K562 (cell line): ENCODE results near the gene PPM1G. TPM values are rescaled to one million over a fixed set of nuclear protein-coding genes. Genes with fewer than 3 reads are reported as not detected.

Source experiments
- ATF2 ChIP-seq: sonication (generic); formaldehyde crosslinking; IDR thresholded peaks from 2 replicates; pipeline ENCODE4 v1.8.1; 2022; ENCODE audit warnings: missing genetic modification reagents
- BACH1 ChIP-seq: fragments of 200-800 bp; sonication (Bioruptor generic); IDR thresholded peaks from 2 replicates; pipeline ENCODE4 v1.6.1; 2016; ENCODE audit warnings: missing genetic modification characterization, missing compliant biosample characterization
- BRD9 ChIP-seq: fragments of 450-650 bp; IDR thresholded peaks from 2 replicates; pipeline ENCODE4 v1.6.1; 2018; ENCODE audit warnings: low read depth; ENCODE audit not compliant: partially characterized antibody
- FOXP1 ChIP-seq: sonication (generic); formaldehyde crosslinking; IDR thresholded peaks from 2 replicates; pipeline ENCODE4 v1.8.0; 2022; ENCODE audit warnings: mild to moderate bottlenecking, missing genetic modification reagents
- KLF16 ChIP-seq: IDR thresholded peaks from 2 replicates; pipeline ENCODE4 v1.6.1; 2016; ENCODE audit warnings: antibody characterized with exemption
- MLLT1 ChIP-seq, 2 experiments: fragments of 450-650 bp; IDR thresholded peaks; 2 replicates each; pipeline ENCODE4 v1.6.1; 2016
- RAD21 ChIP-seq, 2 experiments: fragments of 250-450 bp in 1 of 2; fragments of 450-650 bp in 1 of 2; sonication (Bioruptor Pico) in 1 of 2; formaldehyde crosslinking in 1 of 2; IDR thresholded peaks in 1 of 2; conservative IDR thresholded peaks in 1 of 2; 2 replicates each; pipeline versions ENCODE4 v1.4.0 to v1.8.0; 2020 to 2022; ENCODE audit warnings: mild to moderate bottlenecking in 2 of 2, moderate library complexity in 1 of 2
- SMC3 ChIP-seq: conservative IDR thresholded peaks from 2 replicates; pipeline ENCODE4 v1.6.1; 2011; ENCODE audit warnings: low read depth, low read length, improper control_type of control experiment; ENCODE audit not compliant: insufficient read depth
- TEAD2 ChIP-seq: fragments of 450-650 bp; IDR thresholded peaks from 2 replicates; pipeline ENCODE4 v1.6.1; 2016; ENCODE audit warnings: missing genetic modification characterization, control low read depth, missing compliant biosample characterization
- ZBTB40 ChIP-seq, 2 experiments: fragments of 450-650 bp in 1 of 2; sonication (generic) in 1 of 2; formaldehyde crosslinking in 1 of 2; IDR thresholded peaks; 2 replicates each; pipeline versions ENCODE4 v1.7.1 to v1.9.0; 2016 to 2022; ENCODE audit warnings: inconsistent platforms in 1 of 2, mild to moderate bottlenecking in 1 of 2, missing genetic modification reagents in 1 of 2
- ZFP91 ChIP-seq: sonication (generic); formaldehyde crosslinking; IDR thresholded peaks from 2 replicates; pipeline ENCODE4 v1.8.0; 2022; ENCODE audit warnings: mild to moderate bottlenecking, missing genetic modification reagents
- ZNF76 ChIP-seq: fragments of 250-450 bp; sonication (Bioruptor Pico); IDR thresholded peaks from 2 replicates; pipeline ENCODE4 v1.4.0; 2020; ENCODE audit warnings: mild to moderate bottlenecking, moderate library complexity, borderline replicate concordance
- polyA plus RNA-seq, 8 experiments: library from polyadenylated mRNA; depleted of rRNA in 4 of 8; stranded (reverse) in 5 of 8; unstranded in 3 of 8; fragments of >200 nt; fragmentation: Nextera tagmentation in 2 of 8; fragmentation: Illumina TruSeq in 1 of 8; extraction: Ambion mirVana in 2 of 8; extraction: Trizol in 1 of 8; gene quantifications; 2 replicates each; pipeline versions ENCODE4 v1.2.1 to v1.2.3, GENCODE V29; 2011 to 2014; ENCODE audit warnings: inconsistent platforms in 1 of 8, missing spikeins in 1 of 8
- total RNA-seq, 7 experiments: library from RNA; depleted of rRNA in 6 of 7; stranded (reverse); fragments of >200 nt in 6 of 7; fragmentation: Illumina TruSeq in 2 of 7; extraction: Trizol in 2 of 7; gene quantifications; 2 replicates each; pipeline versions ENCODE4 v1.2.1 to v1.2.3, GENCODE V29; 2011 to 2021; ENCODE audit warnings: low replicate concordance in 1 of 7

PPM1G gene
- total and polyA plus RNA-seq, 9 of the 15 experiments (the other 6 are each of a cell fraction or from before 2014, with no cell fraction given): 61.7 to 230 (median 153) TPM

- TF ChIP-seq ZBTB40 (IDR thresholded peaks at IDR 0.05) (0 out of 2 replicates have a peak, but pooled peaks have one; percentile 15), ZBTB40 (CRISPR knock-in tag; IDR thresholded peaks at IDR 0.05) (no peak), RAD21 (CRISPR knock-in tag; conservative IDR thresholded peaks at IDR 0.05 in 1 of 2, IDR thresholded peaks at IDR 0.05 in 1 of 2) (peak; percentile 52 to 81), KLF16 (no peak), SMC3 (0 out of 2 replicates have a peak, but pooled peaks have one; percentile 39), BACH1 (tag) (no peak), FOXP1 (CRISPR knock-in tag) (no peak), TEAD2 (tag) (no peak), ZNF76 (CRISPR knock-in tag) (no peak), MLLT1 (IDR thresholded peaks at IDR 0.05) (peak in 1 of 2 experiments; percentile 93; a peak in 2 of 4 replicates), ZFP91 (CRISPR knock-in tag) (no peak), BRD9 (peak; percentile 52), ATF2 (CRISPR knock-in tag) (no peak)
Measured at GRCh38 chr2:27407798-27408491, 1.4 kb downstream of the PPM1G start (continued).
